Astrocyte (in vitro differentiated cells and primary cell): Measurements from ENCODE around the gene EIF2D. TPM values are rescaled to one million over a fixed set of nuclear protein-coding genes. Genes with fewer than 3 reads are reported as not detected.

ENCODE experiments used
- DNase-seq: peaks from one replicate; pipeline ENCODE4 v3.0.0-alpha.2; 2010; ENCODE audit warnings: low read depth
- FAIRE-seq: peaks from 2 replicates; lab custom pipeline; 2011; peaks lifted over from hg19 to GRCh38; lab: Jason Lieb, UNC
- H2AFZ ChIP-seq: 2 replicates; pipeline ENCODE4 v1.6.0; 2012; ENCODE audit warnings: low read depth, low read length, inconsistent platforms
- H3K27ac ChIP-seq: 2 replicates; pipeline ENCODE4 v1.5.1; 2011; ENCODE audit warnings: low read depth, low read length, inconsistent platforms
- H3K27me3 ChIP-seq: 2 replicates; pipeline ENCODE4 v1.6.0; 2011; ENCODE audit warnings: low read length, inconsistent platforms; ENCODE audit not compliant: insufficient read depth
- H3K36me3 ChIP-seq: 2 replicates; pipeline ENCODE4 v1.5.1; 2011; ENCODE audit warnings: low read length, inconsistent platforms; ENCODE audit not compliant: insufficient read depth
- H3K4me1 ChIP-seq: 2 replicates; pipeline ENCODE4 v1.5.1; 2011; ENCODE audit warnings: low read length, inconsistent platforms; ENCODE audit not compliant: insufficient read depth
- H3K4me2 ChIP-seq: 2 replicates; pipeline ENCODE4 v1.6.0; 2012; ENCODE audit warnings: low read length, inconsistent platforms
- H3K4me3 ChIP-seq: 2 replicates; pipeline ENCODE4 v1.5.1; 2011; ENCODE audit warnings: low read depth, mild to moderate bottlenecking, low read length, inconsistent platforms; ENCODE audit not compliant: insufficient read depth
- H3K79me2 ChIP-seq: 2 replicates; pipeline ENCODE4 v1.6.0; 2012; ENCODE audit warnings: mild to moderate bottlenecking, low read length, inconsistent platforms; ENCODE audit not compliant: insufficient read depth
- H3K9ac ChIP-seq: 2 replicates; pipeline ENCODE4 v1.6.0; 2012; ENCODE audit warnings: mild to moderate bottlenecking, low read length, inconsistent platforms
- H3K9me3 ChIP-seq: 2 replicates; pipeline ENCODE4 v1.5.1; 2012; ENCODE audit warnings: low read depth, mild to moderate bottlenecking, low read length, inconsistent platforms; ENCODE audit not compliant: insufficient read depth
- H4K20me1 ChIP-seq: 2 replicates; pipeline ENCODE4 v1.6.0; 2012; ENCODE audit warnings: low read length, inconsistent platforms; ENCODE audit not compliant: insufficient read depth
- H3K27ac Mint-ChIP-seq: one replicate; pipeline ENCODE4 v1.8.0; 2021; ENCODE audit warnings: mild to moderate bottlenecking, mixed read lengths; ENCODE audit not compliant: unreplicated experiment
- H3K27me3 Mint-ChIP-seq: one replicate; pipeline ENCODE4 v1.8.0; 2021; ENCODE audit warnings: low read depth, mixed read lengths; ENCODE audit not compliant: unreplicated experiment
- H3K36me3 Mint-ChIP-seq: one replicate; pipeline ENCODE4 v1.8.0; 2021; ENCODE audit warnings: low read depth, mixed read lengths; ENCODE audit not compliant: unreplicated experiment
- H3K4me1 Mint-ChIP-seq: one replicate; pipeline ENCODE4 v1.8.0; 2021; ENCODE audit warnings: low read depth, mixed read lengths; ENCODE audit not compliant: unreplicated experiment
- H3K4me3 Mint-ChIP-seq: one replicate; pipeline ENCODE4 v1.8.0; 2021; ENCODE audit warnings: mild to moderate bottlenecking, moderate library complexity, mixed read lengths; ENCODE audit not compliant: unreplicated experiment
- H3K9me3 Mint-ChIP-seq: one replicate; pipeline ENCODE4 v1.8.0; 2021; ENCODE audit warnings: mild to moderate bottlenecking, mixed read lengths; ENCODE audit not compliant: unreplicated experiment
- EZH2 ChIP-seq: IDR thresholded peaks from 2 replicates; pipeline ENCODE4 v1.6.1; 2012; ENCODE audit warnings: mild to moderate bottlenecking, low read length, inconsistent platforms; ENCODE audit not compliant: insufficient read depth
- total RNA-seq: library from RNA; stranded (reverse); gene quantifications from 2 replicates; pipeline ENCODE4 v1.2.1, GENCODE V29; 2021
- TF ChIP-seq, protein P1 (sequence below): IDR thresholded peaks from 2 replicates; pipeline ENCODE4 v1.5.1; 2011; ENCODE audit warnings: low read depth, mild to moderate bottlenecking, inconsistent platforms, low read length, moderate library complexity; ENCODE audit not compliant: insufficient read depth

The EIF2D gene
- total RNA-seq, 1 donor from 2014 or later = 27.3 TPM

DNA sequence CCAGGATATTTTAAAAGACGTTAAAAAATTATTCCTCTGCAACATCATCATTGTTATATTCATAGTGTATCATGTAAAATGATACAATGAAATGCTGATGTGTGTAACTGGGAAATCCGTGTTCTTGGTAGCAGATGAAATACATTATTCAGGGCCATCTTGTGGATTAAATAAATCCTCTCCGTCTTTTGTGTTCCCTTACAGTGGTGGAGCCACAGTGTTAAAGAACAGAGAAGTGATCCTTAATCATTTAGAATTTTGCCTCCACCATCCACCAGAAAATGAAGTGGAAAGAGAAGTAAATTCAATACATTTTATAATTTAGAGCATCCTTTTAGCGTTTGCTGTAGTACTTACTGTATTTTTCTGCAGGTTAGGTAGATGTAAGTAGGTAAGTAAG, 24.4 kb upstream of the EIF2D start:
- Histone ChIP-seq H3K27ac (no peak overlapping the region), H3K4me3 (peak overlapping the region; percentile 68), H4K20me1 (peaks cover 3% of the 10 kb centered on the region), H3K9me3 (no peaks in the 10 kb centered on the region), H3K9ac (peak overlapping the region; percentile 89), H3K27me3 (no peaks in the 10 kb centered on the region), H3K4me2 (peak overlapping the region; percentile 92), H3K36me3 (peaks cover 5% of the 10 kb centered on the region), H2AFZ (no peak overlapping the region), H3K79me2 (peaks cover 9% of the 10 kb centered on the region), H3K4me1 (peaks cover 23% of the 10 kb centered on the region)
- FAIRE-seq (no peak), DNase-seq (no peak)
- H3K27ac Mint-ChIP-seq = no peak overlapping the region
- H3K36me3 Mint-ChIP-seq = peaks cover 3% of the 10 kb centered on the region
- H3K9me3 Mint-ChIP-seq = no peaks in the 10 kb centered on the region
- peak overlapping the region; percentile 93 for H3K4me3 Mint-ChIP-seq
- H3K4me1 Mint-ChIP-seq = peaks cover 17% of the 10 kb centered on the region
- no peaks in the 10 kb centered on the region for H3K27me3 Mint-ChIP-seq
- TF ChIP-seq EZH2 = no peak
- TF ChIP-seq, protein P1, sequence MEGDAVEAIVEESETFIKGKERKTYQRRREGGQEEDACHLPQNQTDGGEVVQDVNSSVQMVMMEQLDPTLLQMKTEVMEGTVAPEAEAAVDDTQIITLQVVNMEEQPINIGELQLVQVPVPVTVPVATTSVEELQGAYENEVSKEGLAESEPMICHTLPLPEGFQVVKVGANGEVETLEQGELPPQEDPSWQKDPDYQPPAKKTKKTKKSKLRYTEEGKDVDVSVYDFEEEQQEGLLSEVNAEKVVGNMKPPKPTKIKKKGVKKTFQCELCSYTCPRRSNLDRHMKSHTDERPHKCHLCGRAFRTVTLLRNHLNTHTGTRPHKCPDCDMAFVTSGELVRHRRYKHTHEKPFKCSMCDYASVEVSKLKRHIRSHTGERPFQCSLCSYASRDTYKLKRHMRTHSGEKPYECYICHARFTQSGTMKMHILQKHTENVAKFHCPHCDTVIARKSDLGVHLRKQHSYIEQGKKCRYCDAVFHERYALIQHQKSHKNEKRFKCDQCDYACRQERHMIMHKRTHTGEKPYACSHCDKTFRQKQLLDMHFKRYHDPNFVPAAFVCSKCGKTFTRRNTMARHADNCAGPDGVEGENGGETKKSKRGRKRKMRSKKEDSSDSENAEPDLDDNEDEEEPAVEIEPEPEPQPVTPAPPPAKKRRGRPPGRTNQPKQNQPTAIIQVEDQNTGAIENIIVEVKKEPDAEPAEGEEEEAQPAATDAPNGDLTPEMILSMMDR = no peak

DNA sequence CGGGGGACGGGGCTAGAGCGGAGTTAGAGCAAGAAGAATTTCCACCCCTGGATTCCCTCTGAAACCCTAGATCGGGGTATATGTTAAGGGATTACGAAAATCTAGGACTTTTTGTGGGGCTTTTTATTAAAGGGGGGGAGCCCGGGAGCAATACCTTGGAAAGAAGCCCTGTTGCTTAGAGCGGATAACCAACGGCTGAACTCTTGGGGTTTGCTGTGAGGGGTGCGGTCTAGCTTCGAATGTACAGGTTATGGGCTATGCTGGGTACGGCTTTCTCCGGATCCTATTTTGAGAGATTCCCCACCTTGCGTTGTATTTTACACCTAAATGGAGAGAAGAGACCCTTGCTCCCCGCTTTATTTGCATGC, 23.7 kb upstream of the EIF2D start:
- Mint-ChIP-seq H3K36me3 (peaks cover 3% of the 10 kb centered on the region), H3K27ac (peak overlapping the region; percentile 47), H3K9me3 (no peaks in the 10 kb centered on the region), H3K4me3 (peak overlapping the region; percentile 93), H3K27me3 (no peaks in the 10 kb centered on the region), H3K4me1 (peaks cover 17% of the 10 kb centered on the region)
- peak overlapping the region; percentile 86 for H2AFZ ChIP-seq
- peak overlapping the region; percentile 91 for H3K27ac ChIP-seq
- no peak for FAIRE-seq
- no peak for DNase-seq
- peaks cover 9% of the 10 kb centered on the region for H3K79me2 ChIP-seq
- peaks cover 3% of the 10 kb centered on the region for H4K20me1 ChIP-seq
- H3K36me3 ChIP-seq = peaks cover 2% of the 10 kb centered on the region
- H3K4me2 ChIP-seq = peak overlapping the region; percentile 92
- H3K9me3 ChIP-seq = no peaks in the 10 kb centered on the region
- H3K9ac ChIP-seq = peak overlapping the region; percentile 89
- TF ChIP-seq, protein P1 = no peak
- TF ChIP-seq EZH2 = no peak
- peak overlapping the region; percentile 68 for H3K4me3 ChIP-seq
- no peaks in the 10 kb centered on the region for H3K27me3 ChIP-seq
- H3K4me1 ChIP-seq = peaks cover 23% of the 10 kb centered on the region

DNA sequence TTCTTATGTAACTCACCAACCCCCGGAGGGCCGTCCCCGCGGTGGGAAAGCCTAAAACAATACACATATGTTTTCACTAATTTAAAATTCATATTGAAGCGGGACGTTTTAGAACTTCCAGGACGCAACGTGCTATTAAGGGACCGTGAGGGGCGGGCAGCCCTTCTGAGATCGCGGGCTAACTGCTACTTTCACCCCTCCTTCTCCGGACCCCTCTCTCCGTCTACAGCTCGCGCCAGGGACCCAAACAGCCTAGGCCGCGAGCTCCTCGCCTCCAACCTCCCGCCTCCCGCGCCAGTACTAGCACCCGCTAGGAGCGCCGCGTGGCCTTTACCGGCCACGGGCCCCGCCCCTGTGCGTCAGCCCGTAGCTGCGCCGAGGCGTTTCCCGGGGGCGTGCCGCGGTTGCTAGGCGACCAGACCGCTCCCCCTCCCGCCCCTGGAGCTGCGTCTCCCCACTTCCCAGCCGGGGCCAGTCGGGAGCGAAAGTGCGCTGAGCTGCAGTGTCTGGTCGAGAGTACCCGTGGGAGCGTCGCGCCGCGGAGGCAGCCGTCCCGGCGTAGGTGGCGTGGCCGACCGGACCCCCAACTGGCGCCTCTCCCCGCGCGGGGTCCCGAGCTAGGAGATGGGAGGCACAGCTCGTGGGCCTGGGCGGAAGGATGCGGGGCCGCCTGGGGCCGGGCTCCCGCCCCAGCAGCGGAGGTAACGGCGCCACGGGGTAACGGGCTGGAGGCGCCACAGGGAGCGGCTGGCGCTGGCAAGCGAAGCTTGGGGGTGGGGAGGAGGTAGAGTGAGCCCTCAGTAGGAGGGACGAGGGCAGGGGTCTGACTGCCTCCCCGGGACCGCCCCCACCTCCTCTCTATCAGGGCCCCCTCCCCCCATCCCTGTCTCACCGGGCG, 23.1 kb upstream of the EIF2D start, which contains the start of gene DYRK3:
DYRK3 (plus strand) TSS at position 457 of the 898 bp plus-strand sequence; CDS start at position 625, 168 bp downstream.
- peaks cover 17% of the 10 kb centered on the region for H3K4me1 Mint-ChIP-seq
- no peak for FAIRE-seq
- peak within 1 kb of the TSS; percentile 89 for H3K9ac ChIP-seq

More for the DNA sequence above, 23.1 kb upstream of the EIF2D start, which contains the start of gene DYRK3:
- H2AFZ ChIP-seq = peak within 1 kb of the TSS; percentile 86
- H3K79me2 ChIP-seq = peaks cover 9% of the 10 kb centered on the region
- H3K36me3 ChIP-seq = no peaks in the 10 kb centered on the region
- peak within 1 kb of the TSS; percentile 92 for H3K4me2 ChIP-seq
- peaks cover 23% of the 10 kb centered on the region for H3K4me1 ChIP-seq
- TF ChIP-seq, protein P1 = no peak
- TF ChIP-seq EZH2 = no peak
- no peaks in the 10 kb centered on the region for H3K27me3 ChIP-seq
- H3K27me3 Mint-ChIP-seq = no peaks in the 10 kb centered on the region
- H3K9me3 Mint-ChIP-seq = no peaks in the 10 kb centered on the region
- H3K9me3 ChIP-seq = no peaks in the 10 kb centered on the region
- peak within 1 kb of the TSS; percentile 75 for H3K27ac Mint-ChIP-seq
- H3K4me3 ChIP-seq = peak within 1 kb of the TSS; percentile 68
- H3K27ac ChIP-seq = peak within 1 kb of the TSS; percentile 91
- H3K36me3 Mint-ChIP-seq = peaks cover 3% of the 10 kb centered on the region
- peaks cover 3% of the 10 kb centered on the region for H4K20me1 ChIP-seq
- peak; percentile 80 for DNase-seq
- peak within 1 kb of the TSS; percentile 93 for H3K4me3 Mint-ChIP-seq
